Mesendoderm (in vitro differentiated cells): Measurements from ENCODE around the gene ZNF385D.

Experiments
- DNase-seq: peaks from one replicate; pipeline ENCODE4 v3.0.0; 2013
- H2AK5ac ChIP-seq: 2 replicates; pipeline ENCODE4 v1.6.1; 2013; ENCODE audit warnings: low read length, inconsistent platforms
- H2BK120ac ChIP-seq: 2 replicates; pipeline ENCODE4 v1.6.1; 2013; ENCODE audit warnings: low read depth, mild to moderate bottlenecking, low read length, moderate library complexity, mixed read lengths
- H2BK15ac ChIP-seq: replicated peaks from 2 replicates; pipeline ENCODE4 v1.6.1; 2013; ENCODE audit warnings: low read depth, mild to moderate bottlenecking, moderate library complexity
- H2BK5ac ChIP-seq: 2 replicates; pipeline ENCODE4 v1.6.1; 2013; ENCODE audit warnings: low read length, inconsistent platforms
- H3K18ac ChIP-seq: 2 replicates; pipeline ENCODE4 v1.6.1; 2013; ENCODE audit warnings: mild to moderate bottlenecking, low read length, mixed read lengths
- H3K23ac ChIP-seq: one replicate; pipeline ENCODE4 v1.6.1; 2013; ENCODE audit warnings: low read length
- H3K27ac ChIP-seq: 2 replicates; pipeline ENCODE4 v1.5.1; 2013; ENCODE audit warnings: low read depth, mild to moderate bottlenecking, inconsistent platforms, low read length, moderate library complexity
- H3K27me3 ChIP-seq: 2 replicates; pipeline ENCODE4 v1.6.1; 2013; ENCODE audit warnings: low read length, control low read depth, mild to moderate bottlenecking, inconsistent platforms; ENCODE audit not compliant: insufficient read depth, poor library complexity
- H3K36me3 ChIP-seq: 2 replicates; pipeline ENCODE4 v1.6.1; 2013; ENCODE audit warnings: low read length, inconsistent platforms; ENCODE audit not compliant: control insufficient read depth, insufficient read depth
- H3K4ac ChIP-seq: one replicate; pipeline ENCODE4 v1.6.1; 2013; ENCODE audit warnings: low read depth, mild to moderate bottlenecking, low read length, moderate library complexity
- H3K4me1 ChIP-seq: 2 replicates; pipeline ENCODE4 v1.6.1; 2013; ENCODE audit warnings: low read depth, low read length, inconsistent platforms; ENCODE audit not compliant: control insufficient read depth
- H3K4me2 ChIP-seq: 2 replicates; pipeline ENCODE4 v1.6.1; 2013; ENCODE audit warnings: low read length
- H3K4me3 ChIP-seq: 2 replicates; pipeline ENCODE4 v1.5.1; 2013; ENCODE audit warnings: mild to moderate bottlenecking, low read length
- H3K56ac ChIP-seq: one replicate; pipeline ENCODE4 v1.6.1; 2013; ENCODE audit warnings: low read length
- H3K79me1 ChIP-seq: 2 replicates; pipeline ENCODE4 v1.6.1; 2013; ENCODE audit warnings: low read length, inconsistent platforms
- H3K79me2 ChIP-seq: 2 replicates; pipeline ENCODE4 v1.6.1; 2013; ENCODE audit warnings: mild to moderate bottlenecking, low read length; ENCODE audit not compliant: control insufficient read depth, insufficient read depth
- H3K9ac ChIP-seq: 2 replicates; pipeline ENCODE4 v1.6.1; 2013; ENCODE audit warnings: low read length, inconsistent platforms
- H4K5ac ChIP-seq: one replicate; pipeline ENCODE4 v1.6.1; 2013; ENCODE audit warnings: low read length
- H4K8ac ChIP-seq: one replicate; pipeline ENCODE4 v1.6.1; 2013; ENCODE audit warnings: low read depth, mild to moderate bottlenecking, control low read depth, low read length, moderate library complexity
- WGBS: extraction: QIAGEN DNeasy Blood & Tissue Kit; methylation state at CpG from one replicate; pipeline ENCODE4 v1.1.7; 2013; ENCODE audit warnings: low lambda C conversion rate, missing lambda C conversion rate; ENCODE audit not compliant: insufficient coverage; ENCODE audit errors: extremely low coverage; 5-methylcytosine and 5-hydroxymethylcytosine counted together

ZNF385D gene

DNA sequence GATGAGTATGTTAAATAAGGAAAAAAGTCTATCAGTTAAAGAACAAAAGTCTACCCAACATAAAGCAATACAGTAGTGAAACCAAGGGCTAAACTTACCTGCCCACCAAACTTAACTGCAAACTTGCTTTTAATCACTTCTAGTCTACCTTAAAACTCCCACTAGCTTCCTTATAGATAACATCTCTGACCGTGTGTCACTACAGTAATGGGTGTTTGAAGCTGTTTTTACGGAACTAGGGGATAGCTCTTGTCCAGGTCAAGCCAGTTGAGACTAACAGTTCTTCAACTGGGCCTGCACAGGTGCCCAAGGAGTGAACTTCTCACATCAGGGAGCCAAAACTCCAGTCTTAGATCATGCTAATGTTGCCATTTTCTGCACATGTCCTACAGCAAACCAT lies 132.3 kb downstream of the ZNF385D start:
- no peaks in the 10 kb centered on the region for H3K79me1 ChIP-seq
- no peak overlapping the region for H3K4ac ChIP-seq
- no CpG with 5 or more reads among the region's 2 CpGs for WGBS

DNA sequence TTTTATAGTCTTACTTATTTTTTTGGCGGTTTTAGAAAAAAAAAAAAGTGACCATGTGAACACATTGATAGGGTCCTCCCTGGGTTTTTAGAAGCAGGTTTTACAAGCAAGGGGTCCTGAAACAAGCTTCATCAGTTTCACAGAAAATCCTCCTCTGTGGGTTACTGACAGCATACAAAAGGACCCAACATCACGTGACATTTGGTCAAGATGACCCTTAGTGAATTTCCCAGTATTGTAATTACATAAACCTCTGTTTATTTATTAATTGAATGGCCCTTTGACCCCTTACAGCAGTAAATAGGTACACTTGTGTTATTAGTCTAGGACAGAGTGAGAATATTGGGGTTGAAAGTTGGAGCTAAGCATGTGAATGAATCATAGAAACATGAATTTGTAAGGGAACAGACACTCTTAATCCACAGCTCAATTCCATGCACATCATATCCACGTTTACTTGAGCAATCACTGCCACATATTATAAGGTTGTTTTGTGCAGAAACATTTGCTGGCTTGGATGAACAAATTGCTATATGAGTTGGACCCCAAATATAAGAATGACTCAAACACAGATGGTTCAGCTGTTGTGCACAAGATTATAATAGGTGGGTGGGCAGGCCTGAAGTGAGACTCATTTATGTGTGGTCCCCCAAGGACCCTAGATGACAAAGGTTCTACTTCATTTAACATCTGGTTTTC lies 137.5 kb downstream of the ZNF385D start:
- H3K18ac ChIP-seq, result no peak overlapping the region
- H3K79me1 ChIP-seq, result no peaks in the 10 kb centered on the region
- no peak overlapping the region for H3K4ac ChIP-seq
- no peak overlapping the region for H4K8ac ChIP-seq
- H4K5ac ChIP-seq, result no peak overlapping the region
- no peak overlapping the region for H3K27ac ChIP-seq
- H2AK5ac ChIP-seq, result no peak overlapping the region
- no peak overlapping the region for H3K56ac ChIP-seq
- no peak overlapping the region for H2BK120ac ChIP-seq
- H3K4me1 ChIP-seq, result no peaks in the 10 kb centered on the region
- H3K9ac ChIP-seq, result no peak overlapping the region
- no peaks in the 10 kb centered on the region for H3K27me3 ChIP-seq
- no peak overlapping the region for H3K4me2 ChIP-seq
- WGBS, result no CpG with 5 or more reads among the region's 3 CpGs
- no peak overlapping the region for H3K23ac ChIP-seq
- H3K79me2 ChIP-seq, result no peaks in the 10 kb centered on the region
- no peak overlapping the region for H2BK15ac ChIP-seq
- no peak overlapping the region for H3K4me3 ChIP-seq
- no peak overlapping the region for H2BK5ac ChIP-seq
- DNase-seq, result no peak
- H3K36me3 ChIP-seq, result no peaks in the 10 kb centered on the region

More for the DNA sequence above, 132.3 kb downstream of the ZNF385D start:
- Histone ChIP-seq H2AK5ac (no peak overlapping the region), H3K4me2 (no peak overlapping the region), H3K4me3 (no peak overlapping the region), H3K27me3 (no peaks in the 10 kb centered on the region), H3K79me2 (no peaks in the 10 kb centered on the region), H2BK5ac (no peak overlapping the region), H4K5ac (no peak overlapping the region), H3K4me1 (no peaks in the 10 kb centered on the region), H3K9ac (no peak overlapping the region), H2BK15ac (no peak overlapping the region), H3K27ac (no peak overlapping the region), H3K56ac (no peak overlapping the region), H3K23ac (no peak overlapping the region), H2BK120ac (no peak overlapping the region), H3K18ac (no peak overlapping the region), H3K36me3 (no peaks in the 10 kb centered on the region), H4K8ac (no peak overlapping the region)
- DNase-seq, result no peak

- peak; percentile 13 for DNase-seq
- no CpG with 5 or more reads among the region's 1 CpG for WGBS
These were observed 149.8 kb downstream of the ZNF385D start for GRCh38 chr3:21601178-21601577.

GRCh38 chr3:21599890-21600289 lies 151.1 kb downstream of the ZNF385D start:
- WGBS, result no CpG with 5 or more reads among the region's 6 CpGs
- no peak overlapping the region for H3K4me2 ChIP-seq
- no peaks in the 10 kb centered on the region for H3K27me3 ChIP-seq
- H2BK15ac ChIP-seq, result no peak overlapping the region
- no peaks in the 10 kb centered on the region for H3K4me1 ChIP-seq
- H2AK5ac ChIP-seq, result no peak overlapping the region
- no peak overlapping the region for H3K4ac ChIP-seq
- no peak overlapping the region for H2BK5ac ChIP-seq
- H3K27ac ChIP-seq, result no peak overlapping the region
- no peak overlapping the region for H4K8ac ChIP-seq
- H3K23ac ChIP-seq, result no peak overlapping the region
- no peak overlapping the region for H3K18ac ChIP-seq
- H3K79me1 ChIP-seq, result no peaks in the 10 kb centered on the region
- no peaks in the 10 kb centered on the region for H3K79me2 ChIP-seq
- no peak overlapping the region for H3K56ac ChIP-seq
- H3K36me3 ChIP-seq, result no peaks in the 10 kb centered on the region
- no peak overlapping the region for H3K9ac ChIP-seq
- no peak overlapping the region for H4K5ac ChIP-seq
- no peak for DNase-seq
- H3K4me3 ChIP-seq, result no peak overlapping the region
- H2BK120ac ChIP-seq, result no peak overlapping the region

More at GRCh38 chr3:21601178-21601577, 149.8 kb downstream of the ZNF385D start:
- no peak overlapping the region for H3K27ac ChIP-seq
- H3K27me3 ChIP-seq, result no peaks in the 10 kb centered on the region
- H3K4ac ChIP-seq, result no peak overlapping the region
- no peaks in the 10 kb centered on the region for H3K36me3 ChIP-seq
- H3K18ac ChIP-seq, result no peak overlapping the region
- H3K4me3 ChIP-seq, result no peak overlapping the region
- H2BK120ac ChIP-seq, result no peak overlapping the region
- no peak overlapping the region for H4K8ac ChIP-seq
- no peak overlapping the region for H4K5ac ChIP-seq
- H3K4me2 ChIP-seq, result no peak overlapping the region
- no peak overlapping the region for H3K56ac ChIP-seq
- H3K79me2 ChIP-seq, result no peaks in the 10 kb centered on the region
- H2BK15ac ChIP-seq, result no peak overlapping the region
- H3K9ac ChIP-seq, result no peak overlapping the region
- no peak overlapping the region for H3K23ac ChIP-seq
- no peak overlapping the region for H2BK5ac ChIP-seq
- H2AK5ac ChIP-seq, result no peak overlapping the region
- H3K4me1 ChIP-seq, result no peaks in the 10 kb centered on the region
- no peaks in the 10 kb centered on the region for H3K79me1 ChIP-seq

DNA sequence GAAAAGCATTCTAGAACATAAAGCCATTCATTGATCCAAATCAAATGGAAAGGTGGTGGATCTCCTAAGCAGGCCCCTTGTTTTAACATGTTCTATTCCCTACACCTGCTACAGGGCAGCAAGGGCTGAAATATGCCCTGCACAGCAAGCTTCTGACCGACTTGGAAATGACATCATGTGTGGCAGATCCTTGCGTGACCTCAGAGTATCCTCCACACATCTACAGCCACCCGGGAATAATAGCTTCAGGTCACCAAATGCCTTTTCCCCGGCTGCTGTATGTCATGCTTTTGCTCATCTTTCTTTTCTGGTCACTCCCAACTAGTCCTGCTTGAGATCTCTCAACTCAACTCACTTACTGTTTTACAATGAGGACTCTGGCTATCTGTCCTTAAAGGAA lies 158.2 kb downstream of the ZNF385D start:
- H2BK120ac ChIP-seq, result no peak overlapping the region
- H2BK15ac ChIP-seq, result no peak overlapping the region
- H3K79me2 ChIP-seq, result no peaks in the 10 kb centered on the region
- no peak overlapping the region for H3K23ac ChIP-seq
- H4K8ac ChIP-seq, result no peak overlapping the region
- H4K5ac ChIP-seq, result no peak overlapping the region
- H3K4me3 ChIP-seq, result no peak overlapping the region
- H3K18ac ChIP-seq, result no peak overlapping the region
- no peak overlapping the region for H3K4ac ChIP-seq
- no peak overlapping the region for H3K4me2 ChIP-seq
- H3K9ac ChIP-seq, result no peak overlapping the region
- no CpG with 5 or more reads among the region's 4 CpGs for WGBS
- H3K36me3 ChIP-seq, result no peaks in the 10 kb centered on the region
- no peaks in the 10 kb centered on the region for H3K79me1 ChIP-seq
- DNase-seq, result no peak
- no peaks in the 10 kb centered on the region for H3K4me1 ChIP-seq
- no peaks in the 10 kb centered on the region for H3K27me3 ChIP-seq
- H2AK5ac ChIP-seq, result no peak overlapping the region
- H3K56ac ChIP-seq, result no peak overlapping the region
- H3K27ac ChIP-seq, result no peak overlapping the region
- no peak overlapping the region for H2BK5ac ChIP-seq

- Histone ChIP-seq H2BK120ac (no peak overlapping the region), H4K8ac (no peak overlapping the region), H2AK5ac (no peak overlapping the region), H3K36me3 (no peaks in the 10 kb centered on the region), H3K27ac (no peak overlapping the region), H3K4me3 (no peak overlapping the region), H3K79me2 (no peaks in the 10 kb centered on the region), H3K18ac (no peak overlapping the region), H2BK5ac (no peak overlapping the region), H3K27me3 (no peaks in the 10 kb centered on the region), H3K4me2 (no peak overlapping the region), H3K23ac (no peak overlapping the region), H3K4ac (no peak overlapping the region), H3K9ac (no peak overlapping the region), H4K5ac (no peak overlapping the region), H3K56ac (no peak overlapping the region), H2BK15ac (no peak overlapping the region), H3K4me1 (no peaks in the 10 kb centered on the region), H3K79me1 (no peaks in the 10 kb centered on the region)
- DNase-seq, result no peak
- no CpG with 5 or more reads among the region's 1 CpG for WGBS
These were observed 163.1 kb downstream of the ZNF385D start for GRCh38 chr3:21587894-21588293.
